NK-92 (cell line): ENCODE data around the gene BSN.

ENCODE experiments used
- DNase-seq: peaks from one replicate; lab custom pipeline; 2025; ENCODE audit not compliant: unreplicated experiment; lab: John Stamatoyannopoulos, UW

The BSN gene

GRCh38 chr3:49713336-49714105 lies 159.2 kb downstream of the BSN start:
- DNase-seq: no peak

GRCh38 chr3:49714728-49715550 lies 160.7 kb downstream of the BSN start:
- no peak for DNase-seq

DNA sequence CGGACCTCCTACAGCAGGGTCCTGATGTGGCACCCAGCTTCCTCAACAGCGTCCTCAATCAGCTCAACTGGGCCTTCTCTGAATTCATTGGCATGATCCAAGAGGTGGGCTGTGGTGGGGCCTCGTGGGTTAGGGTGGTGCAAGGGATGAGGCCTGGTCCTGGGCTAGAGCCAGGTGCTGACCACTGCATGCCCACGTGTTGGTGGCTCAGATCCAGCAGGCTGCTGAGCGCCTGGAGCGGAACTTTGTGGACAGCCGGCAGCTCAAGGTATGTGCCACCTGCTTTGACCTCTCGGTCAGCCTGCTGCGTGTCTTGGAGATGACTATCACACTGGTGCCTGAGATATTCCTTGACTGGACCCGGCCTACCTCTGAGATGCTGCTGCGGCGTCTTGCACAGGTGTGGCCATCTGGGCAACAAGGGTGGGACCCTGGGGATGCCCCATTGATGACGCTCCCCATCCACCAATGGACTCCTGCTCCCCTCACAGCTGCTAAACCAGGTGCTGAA lies 161.4 kb downstream of the BSN start:
- no peak for DNase-seq

DNA sequence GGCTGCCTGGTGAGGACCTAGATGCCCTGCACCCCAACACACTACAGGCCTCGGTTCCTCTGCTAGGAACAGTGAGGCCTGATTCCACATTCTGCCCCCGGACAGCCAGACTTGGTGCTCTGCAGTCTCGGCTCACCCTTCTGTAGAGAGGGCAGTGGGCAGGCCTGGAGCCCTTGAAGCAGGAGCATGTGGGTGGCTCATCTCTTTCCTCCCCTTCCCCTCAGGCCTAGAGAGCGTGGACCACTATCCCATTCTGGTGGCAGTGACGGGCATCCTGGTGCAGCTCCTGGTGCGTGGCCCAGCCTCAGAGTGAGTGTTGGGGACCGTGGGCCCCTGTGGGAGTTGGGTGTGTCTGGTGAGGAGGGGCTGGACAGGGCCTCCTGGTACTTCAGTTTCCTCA lies 161.9 kb downstream of the BSN start:
- DNase-seq: no peak

- DNase-seq: no peak
Measured at GRCh38 chr3:49716691-49717210, 162.5 kb downstream of the BSN start.

DNA sequence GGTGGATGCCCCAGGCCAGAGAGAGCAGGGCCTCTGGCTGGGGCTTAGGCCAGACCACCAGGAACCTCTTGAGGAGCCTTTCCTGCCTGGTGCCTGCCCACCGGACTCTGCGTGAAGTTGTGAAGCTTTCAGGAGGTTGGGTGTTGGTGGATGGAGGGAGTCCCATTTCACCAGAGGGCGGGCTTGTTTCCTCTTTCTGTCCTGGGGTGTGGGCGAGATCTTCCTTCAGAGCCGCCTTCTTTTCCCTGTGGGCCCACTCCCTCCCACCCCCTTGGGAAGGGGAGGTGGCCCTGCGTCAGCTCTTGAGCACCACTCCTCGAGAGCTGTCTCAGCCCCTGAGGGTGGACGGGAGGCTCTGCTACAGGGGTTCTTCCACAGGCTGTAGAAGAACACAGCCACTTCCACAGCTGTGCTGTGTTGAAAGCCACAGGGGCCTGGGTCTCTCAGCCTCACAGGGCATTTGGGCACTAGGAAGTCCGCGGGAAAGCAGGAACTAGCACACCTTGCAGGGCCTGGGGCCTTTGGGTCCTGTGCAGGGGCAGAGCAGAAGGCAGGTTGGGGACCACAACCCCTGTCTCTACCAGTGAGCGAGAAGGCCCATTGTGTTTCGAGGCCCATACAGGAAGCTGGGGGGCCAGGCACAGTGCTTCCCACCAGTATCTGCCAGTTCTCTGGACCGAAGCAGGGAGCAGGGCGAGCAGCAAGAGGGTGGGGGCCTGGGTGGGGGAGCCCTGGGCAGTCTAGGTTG lies 163.1 kb downstream of the BSN start:
- DNase-seq: no peak

GRCh38 chr3:49717959-49718857 lies 163.9 kb downstream of the BSN start:
- DNase-seq: no peak

GRCh38 chr3:49718858-49719213 lies 164.6 kb downstream of the BSN start:
- DNase-seq: no peak

GRCh38 chr3:49719214-49719884 lies 165.1 kb downstream of the BSN start, which contains the start of gene AMIGO3:
Gene AMIGO3 (minus strand): TSS chr3:49719684. CDS start chr3:49719465, 219 bp downstream.
- DNase-seq: peak; percentile 15
